ENCODE results near the gene KCTD12.
"Not testable (repeated sequence)": the region's sequence is repeated elsewhere in the genome, so short reads cannot be mapped to it uniquely, and the experiment has no call there.

Gene KCTD12

DNA sequence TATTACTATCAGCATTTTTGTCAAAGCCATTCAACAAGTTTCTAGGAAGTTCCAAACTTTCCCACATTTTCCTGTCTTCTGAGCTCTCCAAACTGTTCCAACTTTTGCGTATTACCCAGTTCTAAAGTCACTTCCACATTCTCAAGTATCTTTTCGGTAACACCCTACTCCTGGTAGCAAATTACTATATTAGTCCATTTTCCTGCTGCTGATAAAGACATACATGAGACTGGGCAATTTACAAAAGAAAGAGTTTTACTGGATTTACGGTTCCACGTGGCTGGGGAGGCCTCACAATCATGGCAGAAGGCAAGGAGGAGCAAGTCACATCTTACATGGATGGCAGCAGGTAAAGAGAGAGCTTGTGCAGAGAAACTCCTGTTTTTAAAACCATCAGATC lies 12.9 kb upstream of the KCTD12 start:
- H3K4me3 Mint-ChIP-seq, DNase-seq, H3K27ac Mint-ChIP-seq, ATAC-seq: not testable (repeated sequence)
- Mint-ChIP-seq H3K27me3 (peaks cover 13% of the 10 kb centered on the region), H3K9me3 (peaks cover 11 to 13% of the 10 kb centered on the region in 2 donors), H3K4me1 (peaks cover 12% of the 10 kb centered on the region)

DNA sequence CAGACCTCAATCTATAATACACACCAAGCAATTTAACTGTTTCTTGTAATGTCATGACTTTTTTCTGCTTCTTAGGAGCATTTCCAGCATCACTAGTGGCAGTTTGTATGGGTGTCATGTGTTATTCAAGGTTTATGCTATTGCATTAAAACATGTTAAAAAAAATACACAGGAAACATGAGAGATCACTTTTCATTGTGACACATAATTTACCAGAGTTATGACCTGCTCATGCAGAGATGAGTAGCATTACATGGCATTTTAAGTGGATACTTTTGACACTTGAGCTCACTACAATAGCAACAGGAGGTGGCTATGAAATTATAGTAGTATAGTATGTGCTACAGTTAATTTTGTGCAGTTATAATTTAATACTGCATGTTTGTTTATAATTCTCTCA lies 11.0 kb upstream of the KCTD12 start:
- peaks cover 11 to 13% of the 10 kb centered on the region in 2 donors for H3K9me3 Mint-ChIP-seq
- not testable (repeated sequence) for ATAC-seq, H3K27me3 Mint-ChIP-seq, DNase-seq, H3K4me3 Mint-ChIP-seq
- H3K4me1 Mint-ChIP-seq: peaks cover 20% of the 10 kb centered on the region
- H3K27ac Mint-ChIP-seq: peak overlapping the region in 1 of 2 donors; percentile 6

DNA sequence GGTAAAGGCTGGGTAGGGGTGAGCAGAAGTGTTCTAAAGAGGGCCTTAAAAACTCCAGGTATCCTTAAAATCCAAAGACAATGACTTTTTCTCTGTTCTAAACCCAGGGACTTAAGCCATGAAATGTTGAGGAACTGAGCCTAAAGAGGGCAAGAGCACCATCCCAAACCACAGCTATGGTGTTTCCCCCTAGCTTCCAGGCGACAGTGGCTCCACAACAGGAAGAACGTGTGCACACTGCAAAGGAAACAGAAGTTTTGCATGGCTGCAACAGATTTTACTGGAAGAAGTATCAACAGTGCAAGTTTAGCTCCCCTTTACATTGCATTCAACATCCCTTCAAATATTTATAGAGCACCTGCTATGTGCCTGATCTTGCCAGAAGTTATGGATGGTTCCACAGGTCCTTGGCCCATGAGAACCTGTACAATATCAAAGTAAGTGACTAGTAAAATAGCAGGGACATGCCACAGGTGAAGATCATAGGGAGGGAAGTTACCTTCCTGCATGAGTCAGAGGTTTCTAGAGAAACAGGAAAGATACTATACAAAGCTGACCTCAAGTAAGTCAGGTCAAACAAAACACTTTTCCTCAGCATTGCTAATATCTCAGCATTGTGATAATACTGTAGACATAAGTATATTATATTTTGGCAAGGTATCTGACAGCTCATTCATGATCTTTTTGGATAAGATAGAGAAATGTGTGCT lies 8.4 kb upstream of the KCTD12 start:
- Mint-ChIP-seq H3K27me3 (peaks cover 14% of the 10 kb centered on the region), H3K9me3 (peaks cover 10 to 11% of the 10 kb centered on the region in 2 donors), H3K27ac (no peak overlapping the region), H3K4me1 (peaks cover 20% of the 10 kb centered on the region), H3K4me3 (no peak overlapping the region)
- ATAC-seq (peak; percentile 80), DNase-seq (no peak)

DNA sequence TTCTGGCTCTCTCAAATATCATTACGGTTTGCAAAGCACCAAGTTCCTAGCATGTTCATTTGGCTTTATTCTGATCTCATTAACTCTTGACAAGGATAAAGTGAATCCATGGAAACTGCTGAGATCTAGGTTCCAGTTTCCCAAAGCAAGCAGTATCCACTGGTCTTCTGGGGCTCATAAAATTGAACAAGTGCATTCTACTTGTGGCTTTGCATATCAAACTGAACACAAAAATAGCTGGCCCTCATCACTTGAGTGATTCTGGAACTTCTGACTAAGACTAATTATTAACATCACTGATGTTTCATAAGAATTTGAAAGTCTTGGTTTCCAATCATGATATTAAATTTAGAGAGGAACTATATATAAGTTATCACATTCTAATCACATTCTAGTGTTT lies 6.3 kb upstream of the KCTD12 start:
- H3K27ac Mint-ChIP-seq: no peak overlapping the region
- no peaks in the 10 kb centered on the region for H3K9me3 Mint-ChIP-seq
- peaks cover 32% of the 10 kb centered on the region for H3K27me3 Mint-ChIP-seq
- H3K4me3 Mint-ChIP-seq: no peak overlapping the region
- DNase-seq (no peak), ATAC-seq (no peak)
- H3K4me1 Mint-ChIP-seq: peaks cover 22% of the 10 kb centered on the region

DNA sequence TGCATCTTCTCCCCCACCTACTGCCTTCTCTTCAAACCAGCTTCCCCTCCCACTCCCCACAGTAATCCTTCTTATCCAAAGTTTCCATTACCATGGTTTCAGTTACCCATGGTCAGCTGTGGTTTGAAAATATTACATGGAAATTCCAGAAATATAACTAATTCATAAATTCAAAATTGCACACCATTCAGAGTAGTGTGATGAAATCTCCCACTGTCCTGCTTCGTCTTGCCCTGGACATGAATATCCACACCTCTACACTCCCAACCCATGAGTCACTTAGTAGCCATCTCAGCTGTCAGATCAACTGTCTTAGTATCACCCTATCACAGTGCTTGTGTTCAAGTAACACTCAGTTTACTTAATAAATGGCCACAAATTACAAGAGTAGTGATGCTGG lies 3.8 kb upstream of the KCTD12 start:
- H3K4me1 Mint-ChIP-seq: peaks cover 31% of the 10 kb centered on the region
- H3K9me3 Mint-ChIP-seq: no peaks in the 10 kb centered on the region
- DNase-seq (no peak), ATAC-seq (no peak)
- no peak overlapping the region for H3K4me3 Mint-ChIP-seq
- peaks cover 41% of the 10 kb centered on the region for H3K27me3 Mint-ChIP-seq
- H3K27ac Mint-ChIP-seq: no peak overlapping the region

DNA sequence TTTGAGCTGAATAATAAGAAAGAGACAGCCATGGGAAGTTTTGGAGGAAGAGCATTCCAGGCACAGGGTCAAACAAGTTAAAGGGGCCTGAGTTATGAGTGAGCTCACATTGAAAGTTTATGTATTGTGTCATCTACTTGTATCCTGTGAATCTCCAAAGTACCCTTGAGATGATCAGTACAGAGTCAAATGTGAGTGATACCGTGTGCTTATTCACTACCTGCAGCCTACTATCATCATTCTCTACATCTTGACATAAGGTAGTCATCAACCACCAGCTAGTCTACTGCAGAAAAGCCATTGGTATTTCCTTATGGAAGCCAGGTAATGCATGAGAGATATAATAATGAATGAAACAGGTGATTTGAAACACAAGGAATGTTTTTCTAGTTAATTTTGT lies 3.0 kb upstream of the KCTD12 start:
- H3K27ac Mint-ChIP-seq: no peak overlapping the region
- ATAC-seq: no peak
- peaks cover 41% of the 10 kb centered on the region for H3K27me3 Mint-ChIP-seq
- peaks cover 31% of the 10 kb centered on the region for H3K4me1 Mint-ChIP-seq
- H3K9me3 Mint-ChIP-seq: no peaks in the 10 kb centered on the region
- no peak for DNase-seq
- H3K4me3 Mint-ChIP-seq: no peak overlapping the region

DNA sequence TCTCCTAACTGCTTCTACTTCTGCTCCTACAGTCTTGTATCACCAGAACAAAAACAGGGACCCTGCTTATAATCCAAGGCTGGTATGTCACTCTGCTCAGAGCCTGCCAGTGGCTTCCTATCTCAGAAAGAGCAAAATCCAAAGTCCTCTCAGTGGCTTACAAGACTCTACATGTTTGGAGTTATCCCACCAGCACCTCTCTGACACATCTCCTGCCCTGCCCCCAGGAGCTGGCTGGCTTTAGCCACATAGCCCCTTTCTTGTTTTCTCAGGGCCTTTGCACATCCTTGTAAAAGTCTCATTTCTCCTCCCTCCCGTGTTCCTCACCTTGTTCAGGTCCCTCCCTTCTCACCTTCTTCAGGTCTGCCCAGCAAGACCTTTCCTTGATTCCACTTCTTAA lies 2.2 kb upstream of the KCTD12 start:
- DNase-seq (no peak), ATAC-seq (no peak)
- no peak overlapping the region for H3K27ac Mint-ChIP-seq
- H3K4me1 Mint-ChIP-seq: peaks cover 32% of the 10 kb centered on the region
- H3K4me3 Mint-ChIP-seq: no peak overlapping the region
- no peaks in the 10 kb centered on the region for H3K9me3 Mint-ChIP-seq
- peaks cover 41% of the 10 kb centered on the region for H3K27me3 Mint-ChIP-seq

DNA sequence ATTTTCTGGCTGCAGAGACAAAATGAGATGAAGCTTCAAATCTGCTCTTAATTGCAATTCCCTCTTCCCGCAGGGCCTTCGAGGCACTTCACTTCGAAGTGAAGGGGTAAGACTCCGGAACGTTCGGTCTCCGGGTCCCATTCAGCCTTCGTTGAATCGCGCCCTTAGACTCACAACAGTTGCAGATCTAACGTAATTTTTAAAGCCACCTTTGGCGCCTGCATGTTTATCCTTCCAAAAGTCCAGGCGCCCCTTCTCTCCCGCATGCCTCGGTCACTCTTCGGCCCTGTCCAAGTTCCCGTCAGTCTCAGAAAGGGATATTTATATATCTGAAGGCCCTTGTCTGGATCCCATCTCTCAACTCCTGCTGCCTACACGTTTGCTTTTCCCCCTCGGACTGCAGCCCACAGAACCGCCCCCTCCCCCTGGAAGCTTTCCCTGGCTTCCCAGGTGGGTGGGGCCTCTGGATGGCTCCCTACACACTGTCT lies 915 bp upstream of the KCTD12 start:
- peaks cover 41% of the 10 kb centered on the region for H3K27me3 Mint-ChIP-seq
- H3K4me1 Mint-ChIP-seq: peaks cover 35% of the 10 kb centered on the region
- ATAC-seq (no peak), DNase-seq (no peak)
- peak overlapping the region; percentile 68 to 91 for H3K4me3 Mint-ChIP-seq
- H3K27ac Mint-ChIP-seq: no peak overlapping the region
- H3K9me3 Mint-ChIP-seq: no peaks in the 10 kb centered on the region

DNA sequence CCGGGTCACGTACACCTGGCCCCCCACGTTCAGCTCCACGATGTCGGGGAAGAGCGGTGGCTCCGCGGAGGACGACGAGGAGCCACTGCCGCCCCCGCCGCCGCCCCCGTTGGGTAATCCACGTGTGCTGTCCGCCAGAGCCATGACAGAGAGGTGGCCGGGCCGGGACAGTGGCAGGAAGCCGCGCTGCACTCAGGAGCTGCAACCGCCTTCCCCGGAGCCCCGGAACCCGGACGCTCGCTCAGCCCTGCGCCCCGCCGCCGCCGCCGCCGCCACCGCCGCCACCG lies 257 bp downstream of the KCTD12 start:
- Mint-ChIP-seq H3K27me3 (peaks cover 41% of the 10 kb centered on the region), H3K4me3 (peak overlapping the region; percentile 76 to 98), H3K27ac (peak overlapping the region in 1 of 2 donors; percentile 44), H3K9me3 (no peaks in the 10 kb centered on the region), H3K4me1 (peaks cover 40% of the 10 kb centered on the region)
- no peak for DNase-seq
- ATAC-seq: no peak

DNA sequence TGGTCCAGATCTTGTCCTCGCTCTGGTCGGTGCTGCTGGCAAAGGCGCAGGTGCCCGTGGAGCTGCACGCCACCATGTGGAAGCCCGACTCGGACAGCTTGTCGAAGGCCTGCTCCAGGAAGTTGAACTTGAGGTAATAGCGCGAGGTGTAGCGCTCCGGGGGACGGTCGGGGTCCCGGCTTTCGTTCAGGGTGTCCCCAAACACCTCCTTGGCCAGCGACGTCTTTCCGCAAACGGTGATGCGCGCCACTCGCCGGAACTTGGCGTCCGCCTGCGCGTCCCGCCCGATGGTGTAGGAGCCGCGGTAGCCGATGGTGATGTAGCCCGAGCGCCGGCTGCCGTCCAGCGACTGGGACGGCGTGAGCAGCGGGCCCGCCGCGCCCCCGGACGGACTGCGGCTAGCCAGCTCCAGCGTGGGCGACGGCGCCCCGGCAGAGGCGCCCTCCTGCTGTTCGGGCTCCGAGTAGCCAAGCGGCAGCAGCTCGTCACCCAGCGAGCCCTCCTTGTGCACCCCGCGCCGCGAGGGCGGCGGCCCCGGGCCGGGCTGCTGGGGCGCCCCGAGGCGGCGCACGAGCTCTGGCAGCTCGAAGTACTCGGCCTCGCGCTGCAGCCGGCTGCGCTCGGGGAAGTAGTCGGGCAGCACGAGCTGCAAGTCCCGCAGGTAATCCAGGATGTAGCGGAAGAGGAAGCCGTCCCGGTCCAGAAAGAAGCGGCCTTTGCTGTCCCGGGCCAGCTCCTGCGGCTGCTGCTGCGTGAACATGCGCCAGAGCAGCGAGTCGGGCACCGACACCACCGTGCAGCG lies 801 bp downstream of the KCTD12 start:
- Mint-ChIP-seq H3K27me3 (peaks cover 36% of the 10 kb centered on the region), H3K4me1 (peaks cover 40% of the 10 kb centered on the region), H3K27ac (peak overlapping the region; percentile 67 to 97), H3K4me3 (peak overlapping the region; percentile 88 to 98), H3K9me3 (no peaks in the 10 kb centered on the region)
- ATAC-seq (peak; percentile 76), DNase-seq (peak; percentile 73 to 80)

DNA sequence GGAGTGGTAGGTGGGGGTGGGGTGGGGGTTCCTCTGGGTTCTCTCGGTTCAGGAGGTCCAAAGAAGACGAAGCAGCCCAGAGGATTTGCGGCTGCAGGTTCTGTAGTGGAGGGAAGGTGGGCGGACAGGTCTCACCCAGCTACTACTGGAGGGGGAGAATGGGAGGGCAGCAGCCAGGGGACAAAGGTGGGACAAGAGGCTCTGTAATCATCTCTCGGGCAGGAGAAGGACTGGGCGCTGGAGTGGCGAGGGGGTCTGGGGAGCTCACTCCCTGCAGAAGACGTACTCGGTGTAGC lies 1.4 kb downstream of the KCTD12 start:
- DNase-seq (no peak), ATAC-seq (no peak)
- Mint-ChIP-seq H3K9me3 (no peaks in the 10 kb centered on the region), H3K4me1 (peaks cover 44% of the 10 kb centered on the region), H3K4me3 (peak overlapping the region; percentile 88 to 98), H3K27ac (peak overlapping the region; percentile 67 to 97), H3K27me3 (peaks cover 30% of the 10 kb centered on the region)

DNA sequence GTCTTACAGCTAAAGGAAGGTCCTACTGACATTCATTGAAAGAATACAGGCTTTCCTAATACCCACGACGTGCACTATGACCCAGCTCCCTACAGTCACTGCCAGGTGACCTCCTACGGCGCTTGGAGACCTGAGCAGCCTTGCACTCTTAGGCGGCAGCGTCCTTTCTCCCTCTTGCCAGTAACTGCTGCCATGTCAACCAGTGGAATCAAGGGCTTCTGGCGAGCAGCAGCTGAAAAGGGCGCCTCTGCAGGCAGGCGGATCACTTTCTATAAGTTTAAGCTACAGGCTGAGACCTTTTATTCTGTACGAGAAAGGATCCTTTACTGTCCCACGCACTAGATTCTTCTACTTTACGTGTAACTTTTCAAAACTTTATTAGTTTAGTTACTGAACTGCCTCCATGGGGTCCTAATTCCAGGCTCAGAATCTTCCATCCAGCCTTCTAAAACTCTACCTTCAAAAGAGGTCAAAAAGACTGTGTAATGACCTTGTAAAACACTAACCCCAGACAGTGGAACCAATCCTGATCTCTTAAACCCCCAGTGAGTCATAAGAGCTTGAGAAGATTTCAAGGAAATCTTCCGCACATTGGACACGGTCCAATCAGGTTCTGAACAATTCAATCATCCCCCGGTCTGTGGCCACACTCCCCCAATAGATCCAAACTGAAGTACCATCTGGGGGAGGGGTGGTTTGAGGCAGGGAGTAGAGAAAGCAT lies 1.9 kb downstream of the KCTD12 start:
- peak in 1 of 2 donors; percentile 20 for DNase-seq

DNA sequence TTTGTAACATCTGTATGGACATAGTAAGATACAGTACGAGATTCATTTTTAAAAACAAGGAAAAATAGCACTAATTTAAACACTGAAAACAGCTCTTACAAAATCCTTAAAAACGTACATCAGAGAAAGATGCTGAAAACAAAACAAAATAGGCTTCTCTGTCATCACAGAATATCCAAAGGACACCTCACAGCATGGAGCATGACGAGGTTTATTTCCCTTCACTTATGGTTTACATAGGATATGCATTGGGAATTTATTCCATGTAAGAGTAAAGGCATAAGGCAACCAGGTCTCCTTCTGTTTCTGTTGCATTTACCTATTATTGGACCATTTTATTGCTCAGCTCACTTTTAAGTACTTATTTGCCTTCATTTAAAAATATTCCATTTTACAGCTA lies 3.0 kb downstream of the KCTD12 start:
- peaks cover 17% of the 10 kb centered on the region for H3K27me3 Mint-ChIP-seq
- ATAC-seq (no peak), DNase-seq (no peak)
- H3K4me3 Mint-ChIP-seq: no peak overlapping the region
- H3K27ac Mint-ChIP-seq: no peak overlapping the region
- no peaks in the 10 kb centered on the region for H3K9me3 Mint-ChIP-seq
- peaks cover 58% of the 10 kb centered on the region for H3K4me1 Mint-ChIP-seq

More for the DNA sequence above, 1.9 kb downstream of the KCTD12 start:
- peaks cover 25% of the 10 kb centered on the region for H3K27me3 Mint-ChIP-seq
- peak overlapping the region; percentile 88 to 98 for H3K4me3 Mint-ChIP-seq
- no peak for ATAC-seq
- H3K9me3 Mint-ChIP-seq: no peaks in the 10 kb centered on the region
- H3K4me1 Mint-ChIP-seq: peaks cover 49% of the 10 kb centered on the region
- H3K27ac Mint-ChIP-seq: peak overlapping the region in 1 of 2 donors; percentile 29

DNA sequence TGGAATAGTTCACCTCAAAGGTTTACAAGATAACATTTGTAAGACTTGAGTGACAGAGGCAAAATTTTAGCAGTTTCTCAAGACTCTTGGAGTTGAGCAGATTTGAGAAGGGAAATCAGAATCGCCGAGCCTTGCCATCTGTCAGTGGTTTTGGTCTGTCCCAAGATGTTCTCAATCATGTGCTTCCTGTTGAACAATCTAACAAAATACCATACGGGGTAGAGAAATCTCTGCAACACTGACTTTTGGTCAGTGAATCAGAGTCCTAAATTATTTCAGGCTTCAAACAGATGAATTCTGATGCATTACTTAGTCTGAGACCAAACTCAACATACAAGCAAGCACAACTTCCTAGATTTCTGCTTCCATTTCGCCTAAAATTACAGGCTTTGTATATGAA lies 3.8 kb downstream of the KCTD12 start:
- H3K4me3 Mint-ChIP-seq: peak overlapping the region in 1 of 2 donors; percentile 49
- peaks cover 56% of the 10 kb centered on the region for H3K4me1 Mint-ChIP-seq
- H3K27me3 Mint-ChIP-seq: peaks cover 9% of the 10 kb centered on the region
- H3K27ac Mint-ChIP-seq: peak overlapping the region in 1 of 2 donors; percentile 19
- H3K9me3 Mint-ChIP-seq: no peaks in the 10 kb centered on the region
- no peak for ATAC-seq
- DNase-seq: no peak

DNA sequence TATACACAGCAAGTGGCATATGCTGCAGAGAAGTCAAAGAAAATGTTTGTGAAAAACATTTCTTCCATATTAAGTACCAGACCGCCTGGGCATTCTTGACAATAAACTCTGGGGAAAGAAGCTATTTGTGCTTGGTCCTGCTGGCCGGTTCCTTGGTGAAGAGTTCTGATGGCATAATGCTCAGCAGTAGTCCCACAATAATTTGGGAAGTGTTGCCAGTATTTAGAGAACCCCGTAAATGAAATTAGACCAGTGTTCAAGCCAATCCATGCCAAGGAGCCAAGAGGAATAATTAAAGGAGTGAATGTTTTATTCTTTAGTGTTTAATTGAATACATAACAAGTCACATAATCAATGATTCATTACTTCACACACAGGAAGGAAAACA lies 6.3 kb downstream of the KCTD12 start:
- no peaks in the 10 kb centered on the region for H3K9me3 Mint-ChIP-seq
- DNase-seq (no peak), ATAC-seq (no peak)
- H3K4me1 Mint-ChIP-seq: peaks cover 43% of the 10 kb centered on the region
- H3K4me3 Mint-ChIP-seq: peak overlapping the region; percentile 64 to 72
- peak overlapping the region in 1 of 2 donors; percentile 73 for H3K27ac Mint-ChIP-seq
- no peaks in the 10 kb centered on the region for H3K27me3 Mint-ChIP-seq
